ENCODE results near the gene NTHL1. TPM values are rescaled to one million over a fixed set of nuclear protein-coding genes. Genes with fewer than 3 reads are reported as not detected.

The NTHL1 gene
- total and polyA plus RNA-seq, 2 of the 4 experiments (the other 2 are of a cell fraction): 22.8 to 28.0 TPM

- Histone ChIP-seq H3K56ac (ENCODE audit: extremely low read depth, insufficient read depth, low read length) (no peak overlapping the region), H3K27ac (ENCODE audit: insufficient read depth, low read length) (no peak overlapping the region), H2BK120ac (ENCODE audit: low read depth, low read length) (peak overlapping the region; percentile 85), H3K4me3 (ENCODE audit: insufficient read depth, low read depth, low read length) (no peak overlapping the region; the same call in 1 of the 2 replicates), H4K91ac (ENCODE audit: insufficient read depth, low read depth, low read length) (peak overlapping the region; percentile 80), H2BK15ac (ENCODE audit: low read depth, low read length) (peak overlapping the region; percentile 68; the same call in 1 of the 3 replicates), H3K9me1 (ENCODE audit: insufficient read depth, low read length) (peaks cover 9% of the 10 kb centered on the region), H2AK9ac (replicated peaks; ENCODE audit: low read depth, low read length, poor library complexity) (peak overlapping the region; percentile 96), H3K4me2 (ENCODE audit: low read depth, low read length) (peak overlapping the region; percentile 97; the same call in 1 of the 2 replicates), H3K4me1 (ENCODE audit: control insufficient read depth, insufficient read depth, low read length) (peaks cover 20% of the 10 kb centered on the region), H2AFZ (replicated peaks; ENCODE audit: low read length, poor library complexity) (peak overlapping the region; percentile 93), H3K79me1 (ENCODE audit: low read depth in 1 of 2, low read length in 2 of 2) (peaks cover 6 to 38% of the 10 kb centered on the region in 2 experiments), H3K14ac (replicated peaks; ENCODE audit: low read depth, low read length) (no peak overlapping the region), H3K4ac (ENCODE audit: low read depth, low read length) (peak overlapping the region; percentile 77), H4K20me1 (ENCODE audit: insufficient read depth, low read length) (peaks cover 15% of the 10 kb centered on the region), H3K36me3 (ENCODE audit: control insufficient read depth, insufficient read depth, low read length) (peaks cover 12% of the 10 kb centered on the region; the same call in 1 of the 2 replicates), H4K5ac (ENCODE audit: low read depth, low read length) (peak overlapping the region; percentile 96; the same call in 1 of the 2 replicates), H4K8ac (ENCODE audit: low read depth in 2 of 2, low read length in 2 of 2) (peak overlapping the region in 1 of 2 experiments; percentile 86; a peak in 2 of 4 replicates), H2BK5ac (ENCODE audit: low read depth, low read length, poor library complexity, severe bottlenecking) (peak overlapping the region; percentile 82), H3K18ac (ENCODE audit: low read depth, low read length) (no peak overlapping the region), H3K23ac (ENCODE audit: low read depth, low read length) (no peak overlapping the region), H2BK20ac (ENCODE audit: low read depth, low read length) (0 out of 2 replicates have a peak overlapping the region, but pooled peaks have one; percentile 42), H3K9ac (ENCODE audit: low read depth, low read length) (peak overlapping the region; percentile 92), H2AK5ac (ENCODE audit: low read depth, low read length) (peak overlapping the region; percentile 70), H3K27me3 (ENCODE audit: control insufficient read depth, insufficient read depth, low read length) (no peaks in the 10 kb centered on the region), H3K9me3 (ENCODE audit: control insufficient read depth, insufficient read depth, low read length) (no peaks in the 10 kb centered on the region)
- ChIA-PET POLR2A (ENCODE audit: unreplicated experiment) (no interaction called here), CTCF (no interaction called here)
- dilution Hi-C loops (cut with HindIII; ENCODE audit: low sequenced_read_pairs, unreplicated experiment): no loop called here
- intact Hi-C loops (cut with micrococcal nuclease): no loop called here
- DNase-seq (no peak), ATAC-seq (ENCODE audit: low read depth) (no peak)
- TF ChIP-seq POLR2A (IDR thresholded peaks at IDR 0.05; ENCODE audit: low read depth, low read length) (no peak), SMC3 (IDR thresholded peaks at IDR 0.05; ENCODE audit: low read depth, low read length) (no peak), MAZ (IDR thresholded peaks at IDR 0.05; ENCODE audit: borderline replicate concordance, low read depth, low read length) (no peak), MAFK (IDR thresholded peaks at IDR 0.05; ENCODE audit: low read depth, low read length) (no peak), FOS (IDR thresholded peaks at IDR 0.05; ENCODE audit: low read depth, low read length) (no peak), USF2 (IDR thresholded peaks at IDR 0.05; ENCODE audit: low read depth, low read length) (no peak), CEBPB (IDR thresholded peaks at IDR 0.05; ENCODE audit: low read depth, low read length) (no peak), CTCF (conservative IDR thresholded peaks at IDR 0.05; ENCODE audit: low read depth, low read length) (no peak), CHD1 (IDR thresholded peaks at IDR 0.05; ENCODE audit: low read depth, low read length) (no peak), RCOR1 (IDR thresholded peaks at IDR 0.05; ENCODE audit: insufficient replicate concordance, low read length) (no peak), ELK1 (IDR thresholded peaks at IDR 0.05; ENCODE audit: borderline replicate concordance, low read depth, low read length) (no peak), BHLHE40 (IDR thresholded peaks at IDR 0.05; ENCODE audit: low read depth, low read length) (no peak)
- WGBS, 2 experiments (ENCODE audit: extremely low coverage in 2 of 2, insufficient read length in 1 of 2): 88% methylated on average over 14 of the region's 16 CpGs; no CpG with 5 or more reads in 1 of the 2 experiments
- in situ Hi-C loops (cut with MboI; ENCODE audit: low sequenced_read_pairs): no loop called here
- no TSS peak for BruUV-seq (replicated peaks)
Measured at GRCh38 chr16:2025878-2026460, 21.7 kb downstream of the NTHL1 start.
